HG03442 (cell line): Measurements from ENCODE around the gene PIK3R1.

Source experiments
- ATAC-seq: cut with Tn5 transposase; IDR thresholded peaks from one replicate; pipeline ENCODE4 v1.9.1; 2021; ENCODE audit warnings: mild to moderate bottlenecking, moderate library complexity; ENCODE audit not compliant: unreplicated experiment

The PIK3R1 gene

DNA sequence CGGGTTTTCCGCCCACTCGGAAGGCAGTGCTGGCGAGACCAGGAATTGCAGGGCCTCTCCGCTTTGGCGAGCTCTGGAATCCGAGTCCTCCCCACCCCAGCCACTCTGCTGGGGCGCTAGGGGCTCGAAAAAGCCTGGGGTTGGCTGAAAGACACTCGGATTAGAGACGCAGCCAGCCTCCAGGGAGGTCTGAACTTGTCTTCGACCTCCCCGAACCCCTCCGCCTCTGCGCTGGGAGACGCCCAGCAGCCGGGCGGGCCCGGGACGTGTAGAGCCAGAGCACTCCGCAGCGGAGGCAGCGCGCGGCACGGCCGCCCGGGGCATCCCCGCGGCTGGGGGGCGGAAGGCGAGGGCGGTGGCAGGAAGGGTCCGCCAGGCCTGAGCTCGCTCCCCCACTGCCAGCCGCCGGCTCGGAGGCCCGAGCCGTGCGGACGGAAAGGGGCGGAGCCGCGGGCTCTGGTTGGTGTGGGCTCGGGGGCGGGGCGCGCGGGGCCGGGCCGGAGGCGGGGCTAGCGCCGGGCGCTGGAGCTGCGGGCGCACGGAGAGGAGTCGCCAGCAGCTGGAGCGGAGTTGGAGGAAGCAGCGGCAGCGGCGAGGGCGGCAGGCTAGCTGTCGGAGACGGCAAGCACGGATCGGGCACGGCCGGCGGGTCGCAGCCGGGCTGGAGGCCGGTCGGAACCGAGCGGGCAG lies at the start of gene PIK3R1:
Gene PIK3R1 (plus strand): TSS at position 549 of the 690 bp plus-strand sequence. CDS start 10,920 bp downstream, outside the sequence.
- ATAC-seq = peak; percentile 83

DNA sequence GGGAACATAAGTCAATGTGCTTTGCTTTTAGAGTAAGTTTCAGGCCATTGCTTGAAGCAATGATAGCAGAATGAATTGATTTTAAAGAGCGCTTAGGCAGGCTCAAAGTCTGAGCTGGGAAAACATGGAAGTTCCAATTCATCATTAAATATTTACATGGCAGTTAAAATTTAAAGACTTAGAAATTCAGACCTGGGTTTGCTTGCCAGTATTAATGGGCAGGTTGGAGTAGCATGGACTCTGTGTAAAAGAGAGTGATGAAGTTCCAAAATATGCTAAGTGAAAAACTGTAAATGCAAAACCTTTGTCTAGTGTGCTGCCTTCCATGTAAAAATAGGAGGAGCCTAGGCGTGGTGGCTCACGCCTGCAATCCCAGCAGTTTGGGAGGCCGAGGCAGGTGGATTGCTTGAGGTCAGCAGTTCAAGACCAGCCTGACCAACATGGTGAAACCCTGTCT lies 48.3 kb upstream of the PIK3R1 start:
- no peak for ATAC-seq

DNA sequence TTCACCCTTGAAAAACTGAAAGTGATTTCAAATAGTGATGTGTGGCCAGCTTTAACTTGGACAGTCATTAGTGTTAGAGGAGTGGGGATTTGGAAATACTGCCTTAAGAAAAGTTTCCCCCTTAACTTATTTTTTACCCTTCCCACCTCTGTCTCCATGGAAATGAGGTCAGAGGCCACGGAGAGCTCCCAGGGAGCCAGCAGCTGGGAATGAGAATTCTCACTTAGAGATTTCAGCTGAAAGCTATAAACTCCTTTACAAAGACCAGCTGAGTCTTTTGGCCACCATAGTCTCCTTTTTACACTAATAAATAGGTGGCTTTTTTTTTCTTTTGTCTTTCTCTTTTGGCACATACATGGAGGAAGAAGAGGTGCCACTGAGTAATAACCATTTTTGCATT lies 45.7 kb upstream of the PIK3R1 start:
- ATAC-seq = no peak

DNA sequence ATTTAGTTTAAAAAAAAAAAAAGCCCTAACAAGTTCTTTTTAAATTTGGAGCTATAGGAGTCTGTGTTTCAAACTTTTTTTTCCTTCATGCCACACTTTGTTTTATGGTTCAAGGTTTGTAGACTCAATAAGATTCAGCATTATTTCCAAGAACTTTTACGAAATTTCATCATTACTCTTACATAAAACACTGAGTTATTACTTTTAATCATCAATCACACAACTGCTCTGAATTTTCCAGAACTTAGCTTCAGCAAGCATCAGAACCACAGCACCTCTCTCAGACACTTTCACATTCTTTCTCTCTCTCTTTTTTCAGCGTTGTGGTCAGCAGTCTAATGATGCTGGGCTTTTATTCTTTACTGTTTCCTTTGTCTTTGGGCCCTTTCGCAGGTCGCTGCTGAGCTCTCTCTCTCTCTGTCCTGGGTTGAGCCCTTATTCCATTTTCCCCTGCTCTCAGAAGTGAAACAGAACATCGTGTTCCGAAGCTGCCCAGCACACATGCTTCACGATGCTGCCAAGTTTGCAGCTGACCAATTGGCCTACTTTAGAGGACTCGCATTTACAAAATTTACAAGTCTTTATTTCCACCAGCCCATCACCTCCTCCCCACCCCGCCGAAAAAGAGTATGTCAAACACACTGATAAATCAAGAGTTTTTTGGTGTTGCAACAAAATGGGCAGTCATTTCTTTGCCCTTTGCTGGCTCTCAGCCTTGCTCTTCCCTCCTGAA lies 44.6 kb upstream of the PIK3R1 start:
- ATAC-seq = no peak

DNA sequence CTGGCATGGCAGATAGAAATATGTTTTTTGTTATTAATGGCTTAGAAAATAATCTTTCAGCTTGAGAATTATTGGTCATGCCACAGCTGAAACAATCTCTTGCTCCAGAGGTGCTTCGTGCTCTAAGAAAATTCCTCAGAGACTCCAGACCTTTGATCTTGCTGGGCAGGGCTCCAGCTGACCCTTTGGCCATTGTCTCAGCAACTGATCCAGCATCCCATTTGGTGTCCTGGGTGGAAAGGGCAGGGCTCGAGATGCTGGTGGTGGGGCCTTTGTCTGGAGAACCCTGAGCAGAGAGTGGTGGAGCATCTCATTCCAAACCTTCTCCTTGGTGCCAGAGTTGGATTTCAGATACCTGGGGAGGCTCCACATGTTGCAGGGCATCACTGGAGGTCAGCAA lies 43.2 kb upstream of the PIK3R1 start:
- ATAC-seq = no peak

DNA sequence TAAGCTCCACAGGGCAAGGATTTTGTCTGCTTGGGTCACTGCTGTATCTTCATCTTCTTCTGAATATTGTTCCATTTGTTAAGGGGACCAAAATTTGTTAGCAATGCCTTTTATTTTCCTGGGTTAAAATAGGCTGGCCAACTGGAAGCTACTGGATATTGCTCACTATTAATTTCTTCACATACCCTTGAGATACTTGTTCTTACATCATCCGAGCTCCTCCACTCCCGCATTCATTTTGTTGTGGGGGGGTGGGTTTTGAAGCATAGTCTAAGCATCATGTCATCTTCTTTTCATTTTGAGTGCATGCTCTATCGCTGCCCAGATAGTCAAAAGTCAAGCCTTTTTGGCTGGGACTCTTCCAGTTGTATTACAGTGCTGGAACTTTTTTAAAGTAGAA lies 42.5 kb upstream of the PIK3R1 start:
- no peak for ATAC-seq

DNA sequence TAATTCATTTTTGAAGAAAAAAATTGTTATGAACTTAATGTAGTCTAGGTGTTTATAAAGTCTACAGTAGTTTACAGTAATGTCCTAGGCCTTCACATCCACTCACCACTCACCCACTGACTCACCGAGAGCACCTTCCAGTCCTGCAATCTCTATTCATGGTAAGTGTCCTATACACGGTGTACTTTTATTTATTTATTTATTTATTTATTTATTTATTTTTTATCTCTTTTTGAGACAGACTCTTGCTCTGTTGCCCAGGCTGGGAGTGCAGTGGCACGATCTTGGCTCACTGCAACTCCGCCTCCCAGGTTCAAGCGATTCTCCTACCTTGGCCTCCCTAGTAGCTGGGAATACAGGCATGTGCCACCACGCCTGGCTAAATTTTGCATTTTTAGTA lies 39.3 kb upstream of the PIK3R1 start:
- no peak for ATAC-seq

DNA sequence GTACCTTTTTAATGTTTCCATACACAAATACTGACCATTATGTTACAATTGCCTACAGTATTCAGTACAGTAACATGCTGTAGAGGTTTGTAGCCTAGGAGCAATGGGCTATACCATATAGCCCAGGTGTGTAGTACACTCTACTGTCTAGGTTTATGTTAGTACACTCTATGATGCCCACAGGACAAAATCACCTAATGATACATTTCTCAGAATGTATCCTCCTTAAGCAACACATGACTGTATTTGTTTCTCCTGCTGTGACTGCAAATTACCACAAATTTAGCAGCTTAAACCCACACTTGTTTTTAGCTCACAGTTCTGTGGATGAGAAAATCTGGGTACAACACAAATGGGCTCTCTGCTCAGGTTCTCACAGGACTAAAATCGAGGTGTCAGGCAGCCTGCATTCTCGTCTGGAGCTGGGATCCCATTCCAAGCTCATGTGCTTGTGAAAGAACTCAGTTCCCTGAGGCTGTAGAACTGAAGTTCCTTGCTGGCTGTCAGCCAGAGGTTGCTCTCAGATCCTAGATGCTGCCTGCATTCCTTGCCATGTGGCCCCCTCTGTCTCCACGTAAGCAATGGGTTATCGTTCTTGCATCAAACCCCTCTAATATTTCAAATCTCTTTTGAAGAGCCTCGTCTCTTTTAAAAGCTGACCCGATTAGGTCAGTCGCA lies 38.6 kb upstream of the PIK3R1 start:
- no peak for ATAC-seq

DNA sequence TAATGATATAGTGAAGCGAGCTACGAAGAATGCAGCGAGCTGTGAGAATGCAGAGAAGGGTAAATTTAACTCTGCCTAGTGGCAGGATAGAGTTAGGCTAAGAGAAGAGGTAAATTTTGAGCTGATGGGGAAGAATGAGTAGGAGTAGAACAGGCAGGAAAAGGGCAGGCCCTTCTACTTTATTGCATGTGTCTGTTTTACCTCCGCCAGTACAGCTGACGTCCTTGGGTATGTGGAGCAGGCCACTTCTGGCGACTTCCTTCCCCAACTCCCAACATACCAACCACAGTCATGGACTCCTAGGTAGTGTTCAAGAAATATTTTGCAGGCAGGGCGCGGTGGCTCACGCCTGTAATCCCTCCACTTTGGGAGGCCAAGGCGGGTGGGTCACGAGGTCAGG lies 37.9 kb upstream of the PIK3R1 start:
- no peak for ATAC-seq

DNA sequence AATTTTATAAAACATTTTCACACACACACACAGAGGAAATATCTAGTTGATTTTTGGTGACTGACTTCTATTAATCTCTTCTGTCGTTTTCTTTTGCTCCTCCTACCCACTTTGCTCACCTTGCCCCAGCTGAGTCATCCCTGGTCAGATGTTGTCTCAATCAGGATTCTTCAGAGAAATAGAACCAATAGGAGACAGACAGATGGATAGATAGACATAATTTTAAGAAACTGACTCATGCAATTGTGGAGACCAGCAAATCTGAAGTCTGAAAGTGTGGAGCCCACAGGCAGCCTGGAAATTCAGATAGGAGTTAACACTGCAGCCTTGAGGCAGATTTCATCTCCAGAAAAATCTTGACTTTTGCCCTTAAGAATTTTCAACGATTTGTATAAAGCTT lies 37.0 kb upstream of the PIK3R1 start:
- no peak for ATAC-seq

DNA sequence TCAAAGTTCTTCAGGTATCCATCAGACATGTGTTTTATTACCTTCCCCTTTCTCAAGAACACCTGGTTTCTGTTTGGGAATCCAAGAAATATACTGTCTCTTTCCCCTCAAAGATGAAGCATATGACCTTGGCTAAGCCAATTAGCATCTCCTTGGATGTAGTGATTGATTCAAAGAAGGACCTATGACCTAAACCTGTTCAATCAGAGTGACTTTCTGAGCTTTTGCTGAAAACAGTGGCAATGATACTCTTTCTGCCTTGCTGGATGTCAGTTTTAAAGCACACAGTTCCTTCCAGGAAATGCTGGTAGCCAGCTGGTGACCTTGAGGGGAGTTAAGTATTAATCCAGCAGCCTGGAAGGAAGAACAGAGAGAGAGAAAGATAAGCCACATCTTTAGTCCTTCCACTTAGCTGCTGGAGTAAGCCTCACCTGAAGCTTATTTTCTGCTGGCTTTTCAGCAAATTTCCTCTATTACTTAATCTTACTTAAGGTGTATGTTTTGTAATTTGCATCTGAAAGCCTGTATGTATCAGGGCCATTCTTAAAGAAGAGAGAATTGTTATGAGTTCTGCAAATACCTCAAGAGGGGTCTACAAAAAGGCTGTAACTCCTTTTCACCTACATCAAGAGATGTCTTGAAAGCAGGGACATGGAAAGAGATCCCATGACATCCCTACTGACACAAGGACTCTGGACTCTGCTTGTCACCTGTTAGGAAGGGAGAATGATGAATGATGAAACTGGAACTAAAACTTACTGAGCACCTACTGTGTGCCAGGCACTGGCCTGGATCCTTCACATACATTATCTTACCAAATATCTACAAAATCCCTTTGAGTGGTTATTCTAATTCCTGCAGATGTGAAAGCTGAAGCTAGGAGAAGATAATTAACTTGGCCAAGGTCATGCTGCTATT lies 35.2 kb upstream of the PIK3R1 start:
- ATAC-seq = no peak

DNA sequence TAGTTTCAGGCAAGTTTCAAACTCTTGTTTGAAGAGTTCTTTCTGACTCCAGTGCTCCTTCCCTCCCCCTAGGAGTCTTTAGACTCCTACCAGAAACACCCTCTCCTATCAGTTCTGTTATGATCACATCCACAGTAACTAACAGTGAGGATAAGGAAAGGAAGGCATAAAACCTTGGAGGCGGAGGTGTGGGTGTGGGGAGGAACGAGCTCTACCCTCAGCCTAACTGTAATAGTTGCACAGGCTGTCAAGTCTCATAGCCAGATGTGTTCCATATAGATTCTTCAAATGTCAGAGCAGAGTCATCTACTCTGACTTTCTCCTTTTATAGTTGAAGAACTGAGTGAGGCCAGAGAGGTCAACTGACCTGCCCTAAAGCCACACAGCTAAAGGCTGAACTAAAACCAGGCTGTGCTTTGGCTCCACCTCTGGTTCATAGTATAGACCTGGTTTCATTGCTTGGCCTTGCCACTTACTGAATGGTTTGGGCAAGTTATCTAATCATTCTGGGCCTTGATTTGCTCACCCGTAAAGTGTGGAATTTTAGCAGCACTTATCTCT lies 34.4 kb upstream of the PIK3R1 start:
- no peak for ATAC-seq

DNA sequence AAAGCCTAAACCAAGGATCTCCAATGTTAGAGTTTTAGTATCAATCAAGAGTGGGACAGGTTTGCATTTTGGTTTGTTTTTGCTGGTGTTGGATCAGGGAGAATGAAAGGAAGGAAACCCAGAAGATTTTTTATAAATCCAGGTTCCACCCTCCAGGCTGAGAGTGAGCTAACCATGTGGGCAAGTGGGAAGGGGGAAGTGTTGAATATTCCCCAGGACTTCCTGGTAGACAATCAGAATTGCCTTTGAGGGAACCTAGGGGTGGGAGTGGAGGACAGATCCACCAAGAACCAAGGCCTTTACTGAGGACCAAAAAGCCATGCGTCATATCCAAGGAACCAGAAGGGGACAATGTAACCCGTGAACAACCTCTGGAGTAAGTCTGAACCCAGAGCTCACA lies 33.5 kb upstream of the PIK3R1 start:
- no peak for ATAC-seq

DNA sequence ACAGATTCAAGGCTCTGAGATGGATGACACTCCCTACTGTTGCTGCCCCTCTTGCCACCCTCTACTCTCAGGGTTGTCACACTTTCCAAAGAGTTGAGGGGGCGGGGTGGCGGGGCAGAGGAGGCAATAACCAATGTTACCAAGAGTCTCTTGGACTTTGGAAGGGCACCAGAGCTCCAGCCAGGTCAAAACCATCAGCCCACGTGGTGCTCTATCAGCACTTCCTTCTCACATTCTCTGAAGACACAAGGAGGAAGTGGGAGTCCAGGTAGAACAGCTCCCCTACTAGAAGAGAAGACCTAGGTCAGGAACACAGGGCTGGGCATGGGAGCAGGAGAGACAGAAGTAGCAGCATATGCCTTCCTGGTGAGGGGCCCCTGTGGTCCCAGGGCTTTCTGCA lies 33.0 kb upstream of the PIK3R1 start:
- no peak for ATAC-seq

DNA sequence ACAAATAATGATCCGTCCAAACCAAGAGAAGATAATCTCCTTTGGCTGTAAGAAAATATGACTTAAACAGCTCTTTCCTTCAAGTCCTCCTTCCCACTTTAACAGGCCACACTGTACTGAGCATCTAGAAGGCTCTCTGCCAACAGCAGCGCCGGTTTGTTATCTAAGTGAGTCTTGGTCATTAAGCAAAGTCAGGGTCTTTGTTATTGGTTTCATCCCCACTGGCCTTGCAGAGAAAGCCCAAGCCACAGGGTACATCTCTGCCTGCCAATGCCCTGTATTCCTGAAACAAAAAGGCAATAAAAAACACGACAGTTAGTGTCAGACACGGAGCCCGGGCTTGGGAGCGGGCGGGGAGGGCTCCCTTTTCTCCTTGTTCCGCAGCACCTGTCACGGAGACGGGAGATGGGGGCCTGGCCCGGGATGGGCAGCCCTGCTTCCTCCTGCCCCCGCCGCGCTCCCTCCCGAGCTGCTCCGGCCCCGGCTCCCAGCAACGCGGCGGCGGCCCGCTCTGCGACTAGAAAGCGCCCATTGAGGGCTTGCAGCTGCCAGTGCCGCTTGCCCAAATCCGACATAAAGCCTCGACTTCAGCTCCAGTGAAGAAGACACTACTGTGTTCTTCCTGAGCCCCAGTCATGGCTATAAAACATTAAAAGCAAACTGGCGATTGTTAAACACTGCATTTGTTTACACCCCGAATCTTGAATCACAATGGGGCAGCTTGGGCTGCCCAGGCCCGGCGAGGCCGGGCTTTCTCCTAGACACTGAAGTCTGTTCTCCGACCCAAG lies 28.1 kb upstream of the PIK3R1 start:
- no peak for ATAC-seq

DNA sequence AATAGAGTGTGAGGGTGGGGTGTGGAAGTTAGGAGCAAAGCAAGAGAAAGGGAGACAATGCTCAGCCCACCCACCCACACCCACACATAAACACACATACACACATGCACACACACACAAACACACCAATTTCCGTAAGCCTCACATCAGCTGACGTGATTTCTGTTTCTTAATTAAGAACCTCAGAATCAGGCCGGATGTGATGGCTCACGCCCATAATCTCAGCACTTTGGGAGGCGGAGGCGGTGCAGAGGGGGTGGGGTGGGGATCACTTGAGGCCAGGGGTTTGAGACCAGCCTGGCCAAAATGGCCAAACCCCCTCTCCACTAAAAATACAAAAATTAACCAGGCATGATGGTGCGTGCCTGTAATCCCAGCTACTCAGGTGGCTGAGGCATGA lies 26.4 kb upstream of the PIK3R1 start:
- no peak for ATAC-seq

DNA sequence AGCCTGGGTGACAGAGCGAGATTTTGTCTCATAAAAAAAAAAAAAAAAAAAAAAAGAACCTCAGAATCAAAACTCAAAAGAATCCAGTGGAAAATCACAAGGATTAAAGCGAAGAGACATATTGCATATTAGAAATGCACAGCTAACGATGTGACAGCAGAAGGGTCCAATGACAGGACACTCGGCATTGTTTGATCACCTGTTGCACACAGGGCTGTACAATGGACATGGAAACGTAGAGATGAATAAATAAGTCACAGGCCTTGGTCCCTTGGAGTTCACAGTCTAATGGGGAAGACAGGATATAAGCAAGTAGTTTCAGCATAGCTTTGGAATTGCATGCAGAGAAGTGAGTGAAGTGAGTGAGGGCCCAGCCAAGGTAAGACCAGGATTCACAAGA lies 25.9 kb upstream of the PIK3R1 start:
- ATAC-seq = no peak

DNA sequence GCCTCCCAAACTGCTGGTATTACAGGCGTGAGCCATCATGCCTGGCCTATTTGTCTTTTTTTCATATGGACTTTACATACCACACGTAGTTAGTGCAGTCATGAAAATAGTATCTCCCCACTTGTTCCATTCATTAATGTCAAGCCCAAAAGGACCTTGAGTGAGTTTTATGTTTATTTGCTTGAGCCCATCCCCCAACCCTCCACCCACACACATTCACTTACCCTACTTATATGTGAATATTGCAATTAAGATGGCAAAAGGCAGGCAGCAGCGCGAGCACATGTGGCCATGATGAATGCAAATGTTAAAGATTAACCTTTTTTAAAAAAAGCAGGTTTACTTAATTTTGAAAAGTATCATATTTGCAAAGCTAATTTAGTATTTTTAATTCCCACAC lies 24.9 kb upstream of the PIK3R1 start:
- ATAC-seq = no peak

DNA sequence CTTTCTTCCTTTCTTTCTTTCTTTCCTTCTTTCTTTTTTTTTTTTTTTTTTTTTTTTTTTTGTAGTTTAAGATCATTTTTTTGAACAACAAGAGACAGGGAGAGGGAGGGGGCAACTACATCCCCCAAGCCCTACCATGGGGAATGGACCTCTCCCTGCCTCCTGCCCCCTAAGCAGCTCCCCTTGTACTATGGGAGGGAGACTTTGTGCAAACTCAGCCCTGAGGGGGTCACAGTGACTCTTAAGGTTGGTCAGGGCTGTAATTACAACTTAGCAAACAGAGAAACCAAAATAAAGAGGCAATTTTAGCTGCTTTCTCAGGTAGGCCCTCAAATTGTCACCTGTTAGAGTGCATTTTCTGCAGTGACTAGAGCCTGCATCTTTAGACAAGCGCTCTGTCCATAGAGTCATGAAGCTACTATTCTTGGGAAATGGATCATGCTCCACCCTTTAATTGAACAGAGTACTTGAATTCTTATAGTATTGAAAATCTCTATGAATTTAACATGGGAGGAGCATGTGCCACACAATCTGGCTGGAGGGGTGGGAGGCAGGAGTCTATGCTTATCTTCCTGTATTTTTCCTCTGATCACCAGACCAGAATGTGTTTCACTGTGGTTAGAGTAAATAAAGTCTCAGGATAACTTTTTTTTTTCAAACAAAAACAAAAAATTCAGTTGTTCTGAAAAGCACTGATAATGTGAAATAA lies 24.3 kb upstream of the PIK3R1 start:
- no peak for ATAC-seq
